Measurements from ENCODE around the gene PML. TPM values are rescaled to one million over a fixed set of nuclear protein-coding genes. Genes with fewer than 3 reads are reported as not detected.

PML gene, protein sequence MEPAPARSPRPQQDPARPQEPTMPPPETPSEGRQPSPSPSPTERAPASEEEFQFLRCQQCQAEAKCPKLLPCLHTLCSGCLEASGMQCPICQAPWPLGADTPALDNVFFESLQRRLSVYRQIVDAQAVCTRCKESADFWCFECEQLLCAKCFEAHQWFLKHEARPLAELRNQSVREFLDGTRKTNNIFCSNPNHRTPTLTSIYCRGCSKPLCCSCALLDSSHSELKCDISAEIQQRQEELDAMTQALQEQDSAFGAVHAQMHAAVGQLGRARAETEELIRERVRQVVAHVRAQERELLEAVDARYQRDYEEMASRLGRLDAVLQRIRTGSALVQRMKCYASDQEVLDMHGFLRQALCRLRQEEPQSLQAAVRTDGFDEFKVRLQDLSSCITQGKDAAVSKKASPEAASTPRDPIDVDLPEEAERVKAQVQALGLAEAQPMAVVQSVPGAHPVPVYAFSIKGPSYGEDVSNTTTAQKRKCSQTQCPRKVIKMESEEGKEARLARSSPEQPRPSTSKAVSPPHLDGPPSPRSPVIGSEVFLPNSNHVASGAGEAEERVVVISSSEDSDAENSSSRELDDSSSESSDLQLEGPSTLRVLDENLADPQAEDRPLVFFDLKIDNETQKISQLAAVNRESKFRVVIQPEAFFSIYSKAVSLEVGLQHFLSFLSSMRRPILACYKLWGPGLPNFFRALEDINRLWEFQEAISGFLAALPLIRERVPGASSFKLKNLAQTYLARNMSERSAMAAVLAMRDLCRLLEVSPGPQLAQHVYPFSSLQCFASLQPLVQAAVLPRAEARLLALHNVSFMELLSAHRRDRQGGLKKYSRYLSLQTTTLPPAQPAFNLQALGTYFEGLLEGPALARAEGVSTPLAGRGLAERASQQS
- total RNA-seq, result 33.0 and 41.9 TPM in 2 replicates

DNA sequence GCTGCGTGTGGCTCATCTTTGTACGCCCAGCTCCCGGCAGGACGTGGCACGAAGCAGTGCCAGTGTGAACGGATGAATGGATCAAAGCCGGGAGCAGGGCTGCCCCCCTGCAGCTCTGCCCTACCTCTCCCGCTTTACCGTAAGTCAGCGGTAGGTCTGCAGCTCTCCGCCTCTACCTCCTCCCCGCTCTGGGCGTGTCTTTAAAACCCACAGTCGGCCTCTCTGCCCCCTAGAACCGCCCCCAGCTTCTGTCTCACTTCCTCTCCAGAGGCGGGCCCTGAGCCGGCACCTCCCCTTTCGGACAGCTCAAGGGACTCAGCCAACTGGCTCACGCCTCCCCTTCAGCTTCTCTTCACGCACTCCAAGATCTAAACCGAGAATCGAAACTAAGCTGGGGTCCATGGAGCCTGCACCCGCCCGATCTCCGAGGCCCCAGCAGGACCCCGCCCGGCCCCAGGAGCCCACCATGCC, at the start of gene PML:
Gene PML (plus strand): TSS at position 304 of the 471 bp plus-strand sequence. CDS start 97 bp downstream, at position 401.

GRCh38 chr15:73991726-73992593, 2.6 kb upstream of the PML start, which contains the start of gene STOML1:
Gene STOML1 (minus strand): TSS chr15:73992295. CDS start chr15:73992223, 72 bp downstream.

DNA sequence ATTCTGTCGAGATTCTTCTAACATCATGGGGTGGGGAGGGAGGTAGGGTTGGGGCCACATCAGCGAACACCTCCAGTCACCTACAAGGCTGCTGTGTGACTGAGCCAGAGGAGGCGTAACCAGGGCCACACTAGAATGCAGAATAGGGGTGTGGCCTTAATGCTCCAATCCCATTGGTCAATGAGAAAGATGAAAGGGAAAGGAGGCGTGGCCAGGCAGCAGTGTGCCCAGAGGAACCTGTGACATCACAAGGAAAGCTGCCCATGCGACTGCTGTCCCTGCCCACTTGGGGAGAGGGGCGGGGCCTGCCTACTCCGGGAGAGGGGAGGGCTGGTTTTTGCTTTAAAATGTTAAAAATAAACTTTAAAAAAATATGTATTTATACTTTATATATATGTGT, 87.9 kb downstream of the PML start, which contains the start of gene GOLGA6A:
Gene GOLGA6A (minus strand): TSS at position 101 of the 400 bp plus-strand sequence. CDS start 41 bp downstream, at position 60.

Other genes with a start within 250 kb of the PML start
- gene INSYN1, start 241.4 kb upstream of the PML start, total RNA-seq, result not detected in 2 replicates
- gene TBC1D21, start 121.2 kb upstream of the PML start, total RNA-seq, result not detected in 2 replicates
- gene LOXL1, start 68.3 kb upstream of the PML start, total RNA-seq, result 14.7 and 36.6 TPM in 2 replicates
- 9.4 and 20.7 TPM in 2 replicates for gene STOML1, start 2.4 kb upstream of the PML start, total RNA-seq
- not detected in 2 replicates for gene GOLGA6A, start 87.8 kb downstream of the PML start, total RNA-seq
- not detected in 2 replicates for gene ISLR2, start 135.9 kb downstream of the PML start, total RNA-seq
- gene ISLR, start 179.0 kb downstream of the PML start, total RNA-seq, result not detected in 2 replicates
- 0.96 TPM in 1 of 2 replicates, not detected in the other for gene STRA6, start 208.1 kb downstream of the PML start, total RNA-seq
- not detected in 2 replicates for gene CCDC33, start 241.6 kb downstream of the PML start, total RNA-seq

Measured in tracheal epithelial cell (primary cell).